AML-193 (cell line): ENCODE results near the gene CACNB2.

ENCODE experiments used
- DNase-seq, 2 experiments: peaks; one replicate each; lab custom pipeline; 2025; lab: John Stamatoyannopoulos, UW

The CACNB2 gene

GRCh38 chr10:18334116-18334867, 194.1 kb downstream of the CACNB2 start:
- DNase-seq: no peak

DNA sequence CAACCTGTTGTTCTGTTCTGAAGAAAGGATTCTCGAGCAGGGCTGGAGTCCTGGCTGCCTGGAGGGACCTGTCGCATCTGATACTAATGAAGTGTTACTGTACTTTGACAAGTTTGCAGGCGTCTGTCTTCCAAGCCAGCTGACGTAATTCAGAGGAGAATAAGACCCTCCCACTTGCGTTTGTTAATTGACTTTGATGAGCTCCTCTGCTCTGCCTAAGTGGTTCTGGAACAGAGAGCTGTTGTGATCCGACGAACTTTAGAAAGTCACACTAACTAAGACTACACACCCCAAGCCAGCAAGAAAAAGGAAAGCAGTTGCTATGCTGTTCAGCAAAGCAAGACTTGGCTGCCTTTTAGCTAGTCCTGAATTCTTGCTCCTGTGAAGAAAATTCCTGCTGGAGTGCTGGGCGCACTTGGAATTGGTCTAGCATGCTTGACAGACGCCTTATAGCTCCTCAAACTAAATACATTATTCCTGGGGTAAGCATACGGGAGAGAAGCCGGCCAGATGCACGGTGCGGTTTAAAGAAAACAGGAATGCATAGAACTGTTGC, 200.3 kb downstream of the CACNB2 start:
- no peak for DNase-seq

DNA sequence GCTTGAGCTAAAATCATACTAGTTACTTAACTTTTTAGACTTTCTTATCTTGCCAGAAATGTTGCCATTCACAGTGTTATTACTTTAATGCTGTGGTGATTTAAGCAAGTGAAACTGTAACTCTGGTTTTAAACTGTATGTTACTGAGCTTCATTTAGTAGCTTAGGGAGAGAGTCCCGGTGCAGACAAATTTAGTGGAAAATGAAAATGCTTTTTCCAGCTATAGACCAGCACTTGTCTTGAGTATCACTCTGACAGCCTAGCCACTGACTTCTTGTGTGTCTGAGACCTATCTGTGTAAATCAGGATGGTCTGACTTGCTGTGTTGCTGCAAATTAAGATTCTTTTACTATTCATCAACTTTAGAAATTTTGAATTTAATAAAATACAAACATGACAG, 200.8 kb downstream of the CACNB2 start:
- DNase-seq: no peak

GRCh38 chr10:18343573-18343972, 203.3 kb downstream of the CACNB2 start:
- DNase-seq: no peak

- no peak for DNase-seq
Measured at GRCh38 chr10:18345308-18345707, 205.1 kb downstream of the CACNB2 start.

- DNase-seq: no peak
Measured at GRCh38 chr10:18350340-18350739, 210.1 kb downstream of the CACNB2 start.

DNA sequence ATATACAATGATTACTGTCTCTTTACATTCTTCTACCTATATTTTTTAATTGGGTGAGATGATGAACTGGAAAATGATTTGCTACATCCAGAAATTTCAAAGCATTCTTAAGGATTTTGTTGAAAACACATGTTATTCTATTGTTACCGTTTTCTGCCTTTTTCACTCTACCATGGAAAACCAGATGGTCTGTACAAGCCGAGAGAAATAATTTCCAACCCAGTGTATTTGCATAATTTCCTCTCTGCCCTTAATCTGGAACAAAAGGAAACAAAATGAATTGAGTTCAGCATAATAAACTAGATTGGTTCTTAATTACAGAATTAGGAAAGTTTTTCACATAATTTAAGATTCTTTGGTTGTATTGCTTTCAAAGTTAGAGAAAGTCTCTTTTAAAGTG, 211.2 kb downstream of the CACNB2 start:
- DNase-seq: no peak

- no peak for DNase-seq
Measured at GRCh38 chr10:18352175-18352574, 212.0 kb downstream of the CACNB2 start.

- no peak for DNase-seq
Measured at GRCh38 chr10:18359812-18360211, 219.6 kb downstream of the CACNB2 start.

DNA sequence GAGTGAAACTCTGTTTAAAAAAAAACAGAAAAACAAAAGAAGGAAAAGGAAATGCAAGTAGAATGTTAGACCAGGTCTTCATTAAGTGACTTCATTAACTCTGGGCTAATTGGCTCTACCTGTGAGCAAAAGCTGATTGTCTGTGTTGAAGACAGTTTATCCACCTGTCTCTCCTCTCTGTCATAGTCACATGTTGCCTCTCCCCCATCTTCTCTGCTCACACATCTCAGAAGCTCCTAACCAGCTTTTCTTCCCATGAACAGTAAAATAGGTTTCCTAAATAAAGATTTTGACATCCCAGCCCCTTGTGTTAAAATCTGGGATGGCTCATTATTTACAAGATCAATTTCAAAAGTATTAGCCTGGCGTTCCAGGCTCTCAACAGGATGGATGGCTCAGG, 222.7 kb downstream of the CACNB2 start:
- DNase-seq: no peak

GRCh38 chr10:18364987-18365775, 225.0 kb downstream of the CACNB2 start:
- DNase-seq: no peak

DNA sequence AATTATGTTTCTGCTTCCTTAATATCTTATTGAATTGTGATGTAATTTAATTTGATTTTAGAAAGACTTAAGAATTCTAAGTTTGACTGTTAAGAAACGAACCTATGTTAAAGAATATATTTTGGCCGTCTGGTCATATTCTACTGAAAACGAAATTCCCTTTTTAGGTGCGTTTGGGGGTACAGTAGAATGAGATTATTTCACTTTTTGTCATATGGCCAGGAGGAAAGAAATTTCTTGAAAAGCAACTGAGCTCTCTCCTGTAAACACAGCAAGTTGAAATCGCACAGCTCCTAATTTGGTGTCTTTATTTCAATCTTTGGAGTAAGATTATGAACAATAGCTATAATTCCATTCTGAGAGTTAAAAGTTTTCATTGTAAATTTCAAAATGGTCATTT, 227.6 kb downstream of the CACNB2 start:
- DNase-seq: no peak

DNA sequence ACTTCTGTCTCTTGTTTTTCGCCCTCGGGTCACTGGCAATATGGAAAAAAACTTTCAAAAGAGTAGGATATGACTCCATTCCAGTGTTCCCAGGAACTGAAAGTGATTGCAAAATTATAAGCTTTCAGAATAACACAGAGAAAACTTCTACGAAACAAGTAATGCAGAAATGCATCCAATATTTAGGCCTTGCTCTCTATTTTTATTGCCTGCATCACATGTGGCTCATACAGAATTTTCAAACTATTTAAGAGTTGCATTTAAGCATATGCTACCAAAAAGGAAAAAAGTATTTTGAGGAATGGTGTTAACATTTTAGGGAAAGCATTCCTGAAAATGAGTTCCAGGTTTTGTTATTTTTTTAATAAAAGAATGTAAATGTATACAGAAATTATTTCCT, 228.0 kb downstream of the CACNB2 start:
- no peak for DNase-seq

DNA sequence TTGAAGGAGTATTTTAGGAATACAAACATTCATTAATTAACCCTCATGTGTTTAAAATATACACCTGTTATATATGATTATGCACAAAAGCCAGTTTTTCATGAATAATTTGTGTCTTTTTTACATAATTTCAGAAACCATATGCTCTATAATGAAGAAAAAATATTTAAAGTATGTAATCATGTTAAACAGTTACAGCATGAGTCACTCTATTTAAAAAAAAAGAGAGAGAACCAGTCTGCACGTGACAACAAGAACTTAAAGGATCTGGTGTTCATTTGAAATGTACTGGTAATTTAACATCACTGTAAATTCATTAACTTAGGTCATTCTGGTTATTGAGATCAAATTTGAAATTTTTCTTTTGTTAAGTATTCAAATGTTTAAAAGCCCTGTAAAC, 228.5 kb downstream of the CACNB2 start:
- DNase-seq: no peak

DNA sequence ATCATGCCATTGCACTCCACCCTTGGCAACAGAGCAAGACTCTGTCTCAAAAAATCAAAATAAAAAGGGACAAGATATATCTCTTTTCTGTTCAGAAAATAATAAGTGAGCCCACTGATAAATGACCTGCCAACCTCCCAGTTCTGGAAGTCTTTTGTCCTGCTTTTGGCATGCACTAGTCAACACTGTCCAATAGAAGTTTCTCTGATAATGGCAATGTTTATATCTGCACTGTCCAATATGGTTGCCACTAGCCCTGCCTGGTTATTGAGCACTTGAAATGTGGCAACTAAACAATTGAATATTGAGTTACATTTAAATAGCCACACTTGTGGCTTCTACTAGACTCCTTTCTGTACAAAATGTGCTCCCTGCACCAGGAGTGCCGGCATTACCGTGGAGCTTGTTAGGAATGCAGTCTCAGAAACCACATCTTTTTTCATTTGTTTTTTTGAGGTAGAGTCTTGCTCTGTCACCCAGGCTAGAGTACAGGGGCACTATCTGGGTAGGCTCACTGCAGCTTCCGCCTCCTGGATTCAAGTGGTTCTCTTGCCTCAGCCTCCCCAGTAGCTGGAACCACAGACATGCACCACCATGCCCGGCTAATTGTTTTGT, 229.7 kb downstream of the CACNB2 start:
- DNase-seq: no peak

GRCh38 chr10:18376650-18377049, 236.4 kb downstream of the CACNB2 start:
- no peak for DNase-seq

DNA sequence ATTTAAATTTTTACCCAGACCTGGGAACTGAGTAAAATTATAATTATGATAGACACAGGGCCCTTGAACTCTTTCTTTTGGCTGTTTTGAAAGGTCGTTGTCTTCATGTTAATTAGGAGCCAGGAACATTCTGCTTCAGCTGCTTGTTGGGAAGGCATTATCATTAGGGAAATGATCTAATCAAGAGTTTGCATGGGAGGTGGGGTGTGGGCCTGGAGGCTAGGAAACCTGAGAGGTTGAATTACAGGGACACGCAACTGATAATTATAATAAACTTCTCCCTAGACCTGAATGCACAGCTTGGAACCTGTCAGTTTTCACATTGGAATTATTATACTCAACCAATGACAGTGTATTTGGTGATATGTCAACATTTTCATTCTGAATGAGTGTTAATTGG, 237.7 kb downstream of the CACNB2 start:
- DNase-seq: no peak

GRCh38 chr10:18378766-18379165, 238.5 kb downstream of the CACNB2 start:
- no peak for DNase-seq

- no peak for DNase-seq
Measured at GRCh38 chr10:18381679-18382078, 241.5 kb downstream of the CACNB2 start.

DNA sequence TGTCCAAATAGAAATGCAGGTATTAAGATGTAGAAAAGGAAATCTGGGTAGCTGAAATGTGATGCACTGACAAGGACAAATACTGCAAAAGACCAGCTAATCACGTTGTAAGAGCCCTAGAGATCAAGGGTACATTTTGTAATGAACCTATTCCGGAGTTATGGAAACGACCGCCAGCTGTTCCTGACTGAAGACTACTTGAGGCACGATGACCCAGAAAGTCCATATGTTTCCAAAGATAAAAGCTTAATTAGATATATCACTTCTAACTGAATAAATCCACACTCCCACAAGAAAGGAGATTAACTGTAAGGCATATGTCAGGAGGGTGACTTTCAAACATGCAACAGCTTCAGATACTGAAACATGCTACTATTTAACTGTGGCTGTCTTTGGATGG, 257.7 kb downstream of the CACNB2 start:
- DNase-seq: no peak

DNA sequence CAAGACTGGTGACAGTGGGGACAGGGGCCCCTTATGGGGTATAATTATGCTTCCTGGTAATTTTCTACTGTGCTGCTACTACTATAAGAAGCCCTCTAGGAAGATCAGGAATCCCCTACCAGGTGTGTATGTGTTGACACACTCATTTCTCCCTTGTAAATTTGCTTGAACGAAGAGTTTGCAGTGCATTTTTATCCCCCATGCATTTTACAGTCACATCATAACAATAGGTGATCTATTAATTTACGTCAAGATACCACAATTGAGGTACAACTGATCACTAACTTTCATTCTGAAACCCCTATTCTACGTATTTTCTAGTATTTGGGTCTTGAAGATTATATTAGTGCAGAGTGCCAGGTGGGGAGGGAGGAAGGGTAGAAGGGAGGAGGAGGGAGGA, 258.9 kb downstream of the CACNB2 start:
- DNase-seq: no peak

GRCh38 chr10:18400201-18400905, 260.1 kb downstream of the CACNB2 start:
- no peak for DNase-seq
